Lung (tissue), 12 donors: ENCODE measurements around the gene RPS6KA4. TPM values are rescaled to one million over a fixed set of nuclear protein-coding genes. Genes with fewer than 3 reads are reported as not detected.

Source experiments
- ATAC-seq: fragments of 200-7000 bp; cut with Tn5 transposase; one replicate; pipeline ENCODE4 v1.9.1; 2020; ENCODE audit warnings: moderate number of reproducible peaks; ENCODE audit not compliant: insufficient read depth, low FRiP score
- DNase-seq, 3 donors: peaks; one replicate each; pipeline ENCODE4 v3.0.0-alpha.2; 2013 to 2017
- H3K27ac ChIP-seq, 2 donors: one replicate each; pipeline ENCODE4 v1.5.1; 2013; ENCODE audit warnings: mild to moderate bottlenecking in 2 of 2, moderate library complexity in 2 of 2, control low read depth in 1 of 2, inconsistent platforms in 1 of 2, low read depth in 1 of 2, low read length in 1 of 2
- H3K27me3 ChIP-seq, 3 donors: one replicate each; pipeline ENCODE4 v1.5.1; 2013; ENCODE audit warnings: low read length in 2 of 3; ENCODE audit not compliant: control insufficient read depth in 3 of 3, insufficient read depth in 3 of 3
- H3K36me3 ChIP-seq, 4 donors: one replicate each; pipeline ENCODE4 v1.5.1; 2013; ENCODE audit warnings: low read length in 4 of 4, mild to moderate bottlenecking in 1 of 4, moderate library complexity in 1 of 4; ENCODE audit not compliant: control insufficient read depth in 4 of 4, insufficient read depth in 4 of 4
- H3K4me1 ChIP-seq, 5 donors: one replicate each; pipeline ENCODE4 v1.5.1; 2013; ENCODE audit warnings: low read length in 5 of 5, mild to moderate bottlenecking in 2 of 5, moderate library complexity in 1 of 5; ENCODE audit not compliant: control insufficient read depth in 5 of 5, insufficient read depth in 5 of 5
- H3K4me3 ChIP-seq: one replicate; pipeline ENCODE4 v1.5.1; 2013; ENCODE audit warnings: mild to moderate bottlenecking, control low read depth, moderate library complexity
- H3K9ac ChIP-seq, 2 donors: one replicate each; pipeline ENCODE4 v1.5.1; 2013; ENCODE audit warnings: low read length in 2 of 2, control low read depth in 1 of 2; ENCODE audit not compliant: insufficient read depth in 1 of 2
- H3K9me3 ChIP-seq, 4 donors: one replicate each; pipeline ENCODE4 v1.5.1; 2013; ENCODE audit warnings: low read length in 3 of 4, mild to moderate bottlenecking in 1 of 4, moderate library complexity in 1 of 4; ENCODE audit not compliant: control insufficient read depth in 4 of 4, insufficient read depth in 3 of 4
- WGBS, 2 donors: extraction: QIAGEN DNeasy Blood & Tissue Kit; methylation state at CpG; one replicate each; pipeline ENCODE4 v1.1.7; 2013; 5-methylcytosine and 5-hydroxymethylcytosine counted together
- polyA plus RNA-seq, 2 donors: library from polyadenylated mRNA; stranded (reverse); fragments of 200-250 nt; gene quantifications; one replicate each; pipeline ENCODE4 v1.2.1, GENCODE V29; 2013
- total RNA-seq, 2 donors: library from RNA; depleted of rRNA in 1 of 2; stranded (reverse); fragments of >200 nt in 1 of 2; gene quantifications; one replicate each; pipeline ENCODE4 v1.2.1, GENCODE V29; 2014 to 2021
- TF ChIP-seq, protein P1 (sequence below): IDR thresholded peaks from 2 replicates; pipeline ENCODE4 v1.5.1; 2012; ENCODE audit warnings: mild to moderate bottlenecking; ENCODE audit errors: control extremely low read depth, extremely low read depth
- donor health status: control.
- donor health status: control.
- donor health status: Bipolar disorder and iron deficiency.
- donor health status: healthy.
- donor health status: DM: yes; HTN: yes; CAD: no.

RPS6KA4 gene
- total and polyA plus RNA-seq, 4 donors, result 25.3 to 53.8 (median 35.4) TPM

GRCh38 chr11:64388894-64389293, 29.9 kb downstream of the RPS6KA4 start:
- no peak overlapping the region for H3K27ac ChIP-seq
- 84% methylated on average over 10 of the region's 10 CpGs for WGBS, 2 donors
- peaks cover 0 to 4% (median 0%) of the 10 kb centered on the region in 4 donors for H3K9me3 ChIP-seq
- DNase-seq (no peak), ATAC-seq (no peak)
- peaks cover 0 to 3% (median 0%) of the 10 kb centered on the region in 3 donors for H3K27me3 ChIP-seq
- H3K4me1 ChIP-seq, result no peaks in the 10 kb centered on the region
- no peak overlapping the region for H3K9ac ChIP-seq
- H3K36me3 ChIP-seq, result no peaks in the 10 kb centered on the region
- no peak overlapping the region for H3K4me3 ChIP-seq
- TF ChIP-seq, protein P1, sequence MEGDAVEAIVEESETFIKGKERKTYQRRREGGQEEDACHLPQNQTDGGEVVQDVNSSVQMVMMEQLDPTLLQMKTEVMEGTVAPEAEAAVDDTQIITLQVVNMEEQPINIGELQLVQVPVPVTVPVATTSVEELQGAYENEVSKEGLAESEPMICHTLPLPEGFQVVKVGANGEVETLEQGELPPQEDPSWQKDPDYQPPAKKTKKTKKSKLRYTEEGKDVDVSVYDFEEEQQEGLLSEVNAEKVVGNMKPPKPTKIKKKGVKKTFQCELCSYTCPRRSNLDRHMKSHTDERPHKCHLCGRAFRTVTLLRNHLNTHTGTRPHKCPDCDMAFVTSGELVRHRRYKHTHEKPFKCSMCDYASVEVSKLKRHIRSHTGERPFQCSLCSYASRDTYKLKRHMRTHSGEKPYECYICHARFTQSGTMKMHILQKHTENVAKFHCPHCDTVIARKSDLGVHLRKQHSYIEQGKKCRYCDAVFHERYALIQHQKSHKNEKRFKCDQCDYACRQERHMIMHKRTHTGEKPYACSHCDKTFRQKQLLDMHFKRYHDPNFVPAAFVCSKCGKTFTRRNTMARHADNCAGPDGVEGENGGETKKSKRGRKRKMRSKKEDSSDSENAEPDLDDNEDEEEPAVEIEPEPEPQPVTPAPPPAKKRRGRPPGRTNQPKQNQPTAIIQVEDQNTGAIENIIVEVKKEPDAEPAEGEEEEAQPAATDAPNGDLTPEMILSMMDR, result no peak

GRCh38 chr11:64389851-64390250, 30.9 kb downstream of the RPS6KA4 start:
- H3K9me3 ChIP-seq, result peaks cover 0 to 4% (median 0%) of the 10 kb centered on the region in 4 donors
- DNase-seq, result no peak
- H3K36me3 ChIP-seq, result no peaks in the 10 kb centered on the region
- 97 to 98% methylated on average over 2 of the region's 2 CpGs for WGBS, 2 donors
- H3K4me3 ChIP-seq, result no peak overlapping the region
- no peak for ATAC-seq
- peaks cover 0 to 3% (median 0%) of the 10 kb centered on the region in 3 donors for H3K27me3 ChIP-seq
- no peaks in the 10 kb centered on the region for H3K4me1 ChIP-seq
- no peak overlapping the region for H3K9ac ChIP-seq
- TF ChIP-seq, protein P1, result no peak
- no peak overlapping the region for H3K27ac ChIP-seq

- ATAC-seq (no peak), DNase-seq (no peak)
- Histone ChIP-seq H3K27ac (no peak overlapping the region), H3K9me3 (peaks cover 0 to 4% (median 0%) of the 10 kb centered on the region in 4 donors), H3K36me3 (no peaks in the 10 kb centered on the region), H3K9ac (no peak overlapping the region), H3K27me3 (peaks cover 0 to 3% (median 0%) of the 10 kb centered on the region in 3 donors), H3K4me1 (peaks cover 0 to under 1% (median 0%) of the 10 kb centered on the region in 5 donors), H3K4me3 (no peak overlapping the region)
- TF ChIP-seq, protein P1, result no peak
- WGBS, 2 donors, result 71 to 87% methylated on average over 3 of the region's 3 CpGs
Measured at GRCh38 chr11:64390558-64390957, 31.6 kb downstream of the RPS6KA4 start.

DNA sequence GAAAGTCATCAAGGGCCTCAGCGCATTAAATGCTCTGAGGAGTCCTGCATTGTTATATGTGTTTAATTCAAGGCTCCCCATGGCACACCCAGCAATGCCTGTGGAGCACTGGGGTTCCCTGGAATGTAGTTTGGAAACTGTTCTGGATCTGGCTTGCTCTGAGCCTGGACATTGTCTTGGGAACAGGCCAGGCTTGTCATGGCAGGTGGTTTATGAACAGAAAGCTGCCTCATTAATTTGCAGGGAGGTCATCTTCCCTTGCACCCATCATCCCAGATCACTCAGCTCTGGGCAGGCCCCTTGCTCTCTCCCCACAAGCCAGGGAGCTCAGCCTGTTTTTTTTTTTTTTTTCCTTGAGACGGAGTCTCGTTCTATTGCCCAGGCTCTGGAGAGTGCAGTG, 32.9 kb downstream of the RPS6KA4 start:
- 88 to 99% methylated on average over 3 of the region's 3 CpGs for WGBS, 2 donors
- peaks cover 0 to 4% (median 0%) of the 10 kb centered on the region in 4 donors for H3K9me3 ChIP-seq

More for the DNA sequence above, 32.9 kb downstream of the RPS6KA4 start:
- Histone ChIP-seq H3K27me3 (peaks cover 0 to 3% (median 0%) of the 10 kb centered on the region in 3 donors), H3K9ac (no peak overlapping the region), H3K36me3 (no peaks in the 10 kb centered on the region), H3K4me1 (peaks cover 0 to 10% (median 0%) of the 10 kb centered on the region in 5 donors), H3K27ac (no peak overlapping the region), H3K4me3 (no peak overlapping the region)
- ATAC-seq (no peak), DNase-seq (no peak)
- TF ChIP-seq, protein P1, result no peak
